Central memory CD8-positive, alpha-beta T cell (primary cell): ENCODE data around the gene C8G.

ENCODE experiments used
- ATAC-seq: fragments of 150-1000 bp; cut with Tn5 transposase; replicated peaks from 2 replicates; pipeline ENCODE4 v1.10.0; 2022; ENCODE audit warnings: mild to moderate bottlenecking, moderate FRiP score, moderate number of reproducible peaks; ENCODE audit not compliant: poor library complexity, severe bottlenecking; ENCODE audit errors: extremely low read depth
- DNase-seq, 2 donors: peaks; one replicate each; pipeline ENCODE4 v3.0.0; 2021; ENCODE audit warnings: low spot score in 2 of 2
- H3K27ac Mint-ChIP-seq: one replicate; pipeline ENCODE4 v1.8.0; 2022; ENCODE audit warnings: low read depth, mild to moderate bottlenecking, moderate library complexity, mixed read lengths
- H3K27me3 Mint-ChIP-seq: one replicate; pipeline ENCODE4 v1.8.0; 2022; ENCODE audit warnings: mixed read lengths
- H3K36me3 Mint-ChIP-seq: one replicate; pipeline ENCODE4 v1.8.0; 2022; ENCODE audit warnings: mild to moderate bottlenecking, moderate library complexity, mixed read lengths; ENCODE audit not compliant: insufficient read depth
- H3K4me1 Mint-ChIP-seq: one replicate; pipeline ENCODE4 v1.8.0; 2022; ENCODE audit warnings: mixed read lengths
- H3K4me3 Mint-ChIP-seq: one replicate; pipeline ENCODE4 v1.8.0; 2022; ENCODE audit warnings: mild to moderate bottlenecking, moderate library complexity, mixed read lengths
- H3K9me3 Mint-ChIP-seq: one replicate; pipeline ENCODE4 v1.8.0; 2022; ENCODE audit warnings: mixed read lengths

C8G gene

GRCh38 chr9:136939431-136939995 is 5.5 kb upstream of the C8G start:
- no peak for ATAC-seq
- no peak overlapping the region for H3K27ac Mint-ChIP-seq

GRCh38 chr9:136939996-136940525 is 5.0 kb upstream of the C8G start:
- ATAC-seq = no peak
- Mint-ChIP-seq H3K4me1 (peaks cover 17% of the 10 kb centered on the region), H3K9me3 (no peaks in the 10 kb centered on the region), H3K27ac (no peak overlapping the region), H3K36me3 (peaks cover 35% of the 10 kb centered on the region), H3K27me3 (no peaks in the 10 kb centered on the region), H3K4me3 (no peak overlapping the region)
- DNase-seq = no peak

More at GRCh38 chr9:136939431-136939995, 5.5 kb upstream of the C8G start:
- H3K4me3 Mint-ChIP-seq = no peak overlapping the region
- peaks cover 30% of the 10 kb centered on the region for H3K36me3 Mint-ChIP-seq
- H3K9me3 Mint-ChIP-seq = no peaks in the 10 kb centered on the region
- no peaks in the 10 kb centered on the region for H3K27me3 Mint-ChIP-seq
- H3K4me1 Mint-ChIP-seq = peaks cover 11% of the 10 kb centered on the region
- DNase-seq = no peak

- ATAC-seq = no peak
- no peak for DNase-seq
- peaks cover 42% of the 10 kb centered on the region for H3K36me3 Mint-ChIP-seq
Observed at GRCh38 chr9:136940526-136941230, 4.4 kb upstream of the C8G start.

GRCh38 chr9:136941231-136942111 is 3.6 kb upstream of the C8G start:
- DNase-seq = no peak
- Mint-ChIP-seq H3K27ac (no peak overlapping the region), H3K4me3 (peak overlapping the region; percentile 23), H3K36me3 (peaks cover 42% of the 10 kb centered on the region), H3K4me1 (peaks cover 14% of the 10 kb centered on the region), H3K27me3 (no peaks in the 10 kb centered on the region), H3K9me3 (no peaks in the 10 kb centered on the region)
- no peak for ATAC-seq

More at GRCh38 chr9:136940526-136941230, 4.4 kb upstream of the C8G start:
- H3K9me3 Mint-ChIP-seq = no peaks in the 10 kb centered on the region
- peaks cover 17% of the 10 kb centered on the region for H3K4me1 Mint-ChIP-seq
- no peak overlapping the region for H3K27ac Mint-ChIP-seq
- no peaks in the 10 kb centered on the region for H3K27me3 Mint-ChIP-seq
- H3K4me3 Mint-ChIP-seq = no peak overlapping the region

- Mint-ChIP-seq H3K4me1 (peaks cover 12% of the 10 kb centered on the region), H3K27ac (no peak overlapping the region), H3K9me3 (no peaks in the 10 kb centered on the region), H3K36me3 (peaks cover 42% of the 10 kb centered on the region), H3K4me3 (peak overlapping the region; percentile 80), H3K27me3 (no peaks in the 10 kb centered on the region)
- DNase-seq = no peak
- ATAC-seq = no peak
Observed at GRCh38 chr9:136942112-136942880, 2.7 kb upstream of the C8G start.

- Mint-ChIP-seq H3K27me3 (no peaks in the 10 kb centered on the region), H3K9me3 (no peaks in the 10 kb centered on the region), H3K4me1 (peaks cover 12% of the 10 kb centered on the region), H3K27ac (no peak overlapping the region), H3K36me3 (peaks cover 41% of the 10 kb centered on the region), H3K4me3 (peak overlapping the region; percentile 80)
- DNase-seq (no peak), ATAC-seq (no peak)
Observed at GRCh38 chr9:136942881-136943230, 2.2 kb upstream of the C8G start.

- peaks cover 12% of the 10 kb centered on the region for H3K4me1 Mint-ChIP-seq
- DNase-seq = no peak
- H3K27me3 Mint-ChIP-seq = no peaks in the 10 kb centered on the region
- ATAC-seq = peak; percentile 12
- peak overlapping the region; percentile 80 for H3K4me3 Mint-ChIP-seq
- H3K9me3 Mint-ChIP-seq = no peaks in the 10 kb centered on the region
- H3K36me3 Mint-ChIP-seq = peaks cover 39% of the 10 kb centered on the region
- peak overlapping the region; percentile 64 for H3K27ac Mint-ChIP-seq
Observed at GRCh38 chr9:136943291-136944211, 1.5 kb upstream of the C8G start.

- no peak for DNase-seq
- peak overlapping the region; percentile 80 for H3K4me3 Mint-ChIP-seq
- peaks cover 39% of the 10 kb centered on the region for H3K36me3 Mint-ChIP-seq
- no peaks in the 10 kb centered on the region for H3K9me3 Mint-ChIP-seq
- H3K27ac Mint-ChIP-seq = peak overlapping the region; percentile 64
- H3K4me1 Mint-ChIP-seq = peaks cover 12% of the 10 kb centered on the region
- ATAC-seq = peak; percentile 37
- H3K27me3 Mint-ChIP-seq = no peaks in the 10 kb centered on the region
Observed at GRCh38 chr9:136944212-136944518, 878 bp upstream of the C8G start.

- Mint-ChIP-seq H3K27me3 (no peaks in the 10 kb centered on the region), H3K36me3 (peaks cover 36% of the 10 kb centered on the region), H3K9me3 (no peaks in the 10 kb centered on the region), H3K4me3 (peak overlapping the region; percentile 80), H3K27ac (peak overlapping the region; percentile 89), H3K4me1 (peaks cover 14% of the 10 kb centered on the region)
- no peak for ATAC-seq
- DNase-seq = no peak
Observed at GRCh38 chr9:136945333-136946227, 537 bp downstream of the C8G start.

GRCh38 chr9:136946228-136947027 is 1.4 kb downstream of the C8G start:
- DNase-seq (no peak), ATAC-seq (no peak)
- H3K27me3 Mint-ChIP-seq = no peaks in the 10 kb centered on the region
- H3K4me3 Mint-ChIP-seq = no peak overlapping the region
- peaks cover 31% of the 10 kb centered on the region for H3K36me3 Mint-ChIP-seq
- H3K9me3 Mint-ChIP-seq = no peaks in the 10 kb centered on the region
- H3K27ac Mint-ChIP-seq = no peak overlapping the region
- H3K4me1 Mint-ChIP-seq = peaks cover 14% of the 10 kb centered on the region
